ENCODE measurements around the gene B4GAT1.
A peak's percentile ranks its signal among the peaks of the same experiment; 100 is the strongest.

Gene B4GAT1

GRCh38 chr11:66327171-66328030 is 20.0 kb downstream of the B4GAT1 start:
- no peaks in the 10 kb centered on the region for H3K36me3 ChIP-seq (ENCODE audit: control insufficient read depth, insufficient read depth, low read length)
- no CpG with 5 or more reads among the region's 10 CpGs for WGBS (ENCODE audit: extremely low coverage, insufficient coverage, low lambda C conversion rate)
- peak; percentile 67 for DNase-seq
- H3K4me1 ChIP-seq (ENCODE audit: control insufficient read depth, low read depth, low read length), result peaks cover 8% of the 10 kb centered on the region
- H2AK5ac ChIP-seq (ENCODE audit: low read length), result peak overlapping the region; percentile 93
- no peak overlapping the region for H3K23ac ChIP-seq (ENCODE audit: low read length)
- no peak overlapping the region for H4K5ac ChIP-seq (ENCODE audit: low read length)
- H3K56ac ChIP-seq (ENCODE audit: low read length), result peak overlapping the region; percentile 72
- H3K79me1 ChIP-seq (ENCODE audit: low read length), result no peaks in the 10 kb centered on the region
- no peak overlapping the region for H3K27ac ChIP-seq (ENCODE audit: low read depth, low read length)
- H4K8ac ChIP-seq (ENCODE audit: low read depth, low read length), result no peak overlapping the region
- H3K18ac ChIP-seq (ENCODE audit: low read length), result peak overlapping the region; percentile 5
- no peak overlapping the region for H2BK120ac ChIP-seq (ENCODE audit: low read depth, low read length)
- no peak overlapping the region for H3K4me3 ChIP-seq (ENCODE audit: low read length)
- no peaks in the 10 kb centered on the region for H3K79me2 ChIP-seq (ENCODE audit: control insufficient read depth, insufficient read depth, low read length)
- peak overlapping the region; percentile 11 for H3K4ac ChIP-seq (ENCODE audit: low read depth, low read length)
- peak overlapping the region; percentile 6 for H3K9ac ChIP-seq (ENCODE audit: low read length)
- H2BK5ac ChIP-seq (ENCODE audit: low read length), result peak overlapping the region; percentile 45
- no peak overlapping the region for H3K4me2 ChIP-seq (ENCODE audit: low read length)
- no peaks in the 10 kb centered on the region for H3K27me3 ChIP-seq (ENCODE audit: insufficient read depth, low read length, poor library complexity)
- no peak overlapping the region for H2BK15ac ChIP-seq (replicated peaks; ENCODE audit: low read depth)

DNA sequence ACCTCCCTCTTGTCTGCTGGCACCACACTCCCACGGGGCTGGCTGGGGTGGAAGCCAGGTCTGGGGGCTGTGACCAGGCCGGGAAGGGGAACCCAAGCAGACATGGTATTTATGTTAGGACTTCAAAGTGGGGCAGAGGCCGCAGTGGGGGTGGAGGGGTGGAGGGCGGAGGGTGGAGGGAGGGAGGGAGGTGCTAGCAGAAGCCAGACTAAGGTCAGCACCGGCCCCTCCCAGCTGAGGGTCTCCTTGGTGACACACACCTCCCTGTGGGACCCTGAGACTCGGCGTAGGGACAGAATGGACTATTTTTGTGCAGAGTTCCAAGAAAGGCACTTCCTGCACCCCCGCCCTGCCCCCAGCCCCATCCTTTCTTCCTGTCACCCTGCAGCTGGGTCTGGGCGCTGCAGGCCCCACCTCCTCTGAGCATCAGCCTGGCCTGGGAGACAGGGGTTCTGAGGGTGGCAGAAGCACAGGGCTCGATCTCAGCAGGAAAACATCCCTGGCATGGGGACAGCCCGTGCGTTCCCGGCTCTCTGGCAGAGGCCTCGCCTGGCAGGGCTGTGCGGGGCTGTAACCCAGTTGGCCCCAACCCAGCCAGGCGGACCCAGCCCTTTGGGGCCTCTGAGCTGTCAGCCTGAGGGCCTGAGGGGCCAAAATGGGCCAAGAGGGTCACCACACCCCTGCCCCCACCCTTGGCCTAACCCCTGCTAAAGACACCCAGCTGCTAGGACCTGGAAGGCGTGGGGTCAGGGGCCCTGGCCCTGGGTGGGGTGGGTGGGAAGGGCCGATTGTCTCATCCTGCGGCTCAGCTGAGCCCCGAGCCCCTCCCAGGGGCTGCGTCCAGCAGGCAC is 20.9 kb downstream of the B4GAT1 start:
- no peak overlapping the region for H2BK120ac ChIP-seq (ENCODE audit: low read depth, low read length)
- peak overlapping the region; percentile 5 for H3K18ac ChIP-seq (ENCODE audit: low read length)
- no peak overlapping the region for H4K8ac ChIP-seq (ENCODE audit: low read depth, low read length)
- H3K23ac ChIP-seq (ENCODE audit: low read length), result no peak overlapping the region
- no peak overlapping the region for H2AK5ac ChIP-seq (ENCODE audit: low read length)
- H2BK5ac ChIP-seq (ENCODE audit: low read length), result no peak overlapping the region
- H2BK15ac ChIP-seq (replicated peaks; ENCODE audit: low read depth), result no peak overlapping the region
- no CpG with 5 or more reads among the region's 21 CpGs for WGBS (ENCODE audit: extremely low coverage, insufficient coverage, low lambda C conversion rate)
- H3K4me3 ChIP-seq (ENCODE audit: low read length), result no peak overlapping the region
- no peaks in the 10 kb centered on the region for H3K36me3 ChIP-seq (ENCODE audit: control insufficient read depth, insufficient read depth, low read length)
- no peaks in the 10 kb centered on the region for H3K79me2 ChIP-seq (ENCODE audit: control insufficient read depth, insufficient read depth, low read length)
- no peak overlapping the region for H3K4me2 ChIP-seq (ENCODE audit: low read length)
- peak overlapping the region; percentile 11 for H3K4ac ChIP-seq (ENCODE audit: low read depth, low read length)
- H3K4me1 ChIP-seq (ENCODE audit: control insufficient read depth, low read depth, low read length), result peaks cover 8% of the 10 kb centered on the region
- DNase-seq, result no peak
- H3K56ac ChIP-seq (ENCODE audit: low read length), result no peak overlapping the region
- H3K27ac ChIP-seq (ENCODE audit: low read depth, low read length), result no peak overlapping the region
- no peaks in the 10 kb centered on the region for H3K79me1 ChIP-seq (ENCODE audit: low read length)
- no peaks in the 10 kb centered on the region for H3K27me3 ChIP-seq (ENCODE audit: insufficient read depth, low read length, poor library complexity)
- no peak overlapping the region for H3K9ac ChIP-seq (ENCODE audit: low read length)
- no peak overlapping the region for H4K5ac ChIP-seq (ENCODE audit: low read length)

GRCh38 chr11:66325263-66325671 is 22.2 kb downstream of the B4GAT1 start:
- no peak overlapping the region for H2AK5ac ChIP-seq (ENCODE audit: low read length)
- H2BK120ac ChIP-seq (ENCODE audit: low read depth, low read length), result no peak overlapping the region
- no peaks in the 10 kb centered on the region for H3K79me2 ChIP-seq (ENCODE audit: control insufficient read depth, insufficient read depth, low read length)
- no peak for DNase-seq
- no peak overlapping the region for H3K4me2 ChIP-seq (ENCODE audit: low read length)
- no peak overlapping the region for H3K4me3 ChIP-seq (ENCODE audit: low read length)
- peaks cover 8% of the 10 kb centered on the region for H3K4me1 ChIP-seq (ENCODE audit: control insufficient read depth, low read depth, low read length)
- H2BK5ac ChIP-seq (ENCODE audit: low read length), result no peak overlapping the region
- H3K18ac ChIP-seq (ENCODE audit: low read length), result no peak overlapping the region
- no peaks in the 10 kb centered on the region for H3K36me3 ChIP-seq (ENCODE audit: control insufficient read depth, insufficient read depth, low read length)
- no peak overlapping the region for H4K8ac ChIP-seq (ENCODE audit: low read depth, low read length)
- H3K56ac ChIP-seq (ENCODE audit: low read length), result peak overlapping the region; percentile 44
- no peak overlapping the region for H3K23ac ChIP-seq (ENCODE audit: low read length)
- no peaks in the 10 kb centered on the region for H3K27me3 ChIP-seq (ENCODE audit: insufficient read depth, low read length, poor library complexity)
- no peak overlapping the region for H2BK15ac ChIP-seq (replicated peaks; ENCODE audit: low read depth)
- no peak overlapping the region for H3K27ac ChIP-seq (ENCODE audit: low read depth, low read length)
- WGBS (ENCODE audit: extremely low coverage, insufficient coverage, low lambda C conversion rate), result no CpG with 5 or more reads among the region's 8 CpGs
- no peak overlapping the region for H3K9ac ChIP-seq (ENCODE audit: low read length)
- no peak overlapping the region for H4K5ac ChIP-seq (ENCODE audit: low read length)
- no peaks in the 10 kb centered on the region for H3K79me1 ChIP-seq (ENCODE audit: low read length)
- H3K4ac ChIP-seq (ENCODE audit: low read depth, low read length), result no peak overlapping the region

DNA sequence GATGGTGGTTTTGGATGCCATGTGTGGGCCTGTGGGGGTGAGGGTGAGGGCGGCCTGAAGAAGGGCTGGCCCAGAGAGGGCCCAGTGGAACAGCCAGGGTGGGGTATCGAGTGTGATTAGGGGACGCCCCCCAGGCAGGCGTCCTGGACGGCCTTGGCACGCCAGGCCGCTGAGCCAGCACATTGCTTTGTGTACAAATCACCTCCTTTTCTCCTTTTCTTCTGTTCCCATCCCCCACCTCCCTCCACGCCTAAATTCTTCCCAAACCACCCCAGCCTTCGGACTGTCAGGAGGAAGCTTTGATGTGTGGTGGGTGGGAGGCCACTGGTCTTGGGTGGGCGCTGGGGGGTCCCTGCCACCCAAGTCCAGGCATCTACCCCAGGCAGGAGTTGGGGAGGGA is 22.8 kb downstream of the B4GAT1 start:
- Histone ChIP-seq H3K79me1 (ENCODE audit: low read length) (no peaks in the 10 kb centered on the region), H3K4me3 (ENCODE audit: low read length) (no peak overlapping the region), H4K8ac (ENCODE audit: low read depth, low read length) (no peak overlapping the region), H3K9ac (ENCODE audit: low read length) (no peak overlapping the region), H2BK120ac (ENCODE audit: low read depth, low read length) (no peak overlapping the region), H3K27ac (ENCODE audit: low read depth, low read length) (no peak overlapping the region), H3K18ac (ENCODE audit: low read length) (no peak overlapping the region), H2BK5ac (ENCODE audit: low read length) (no peak overlapping the region), H2AK5ac (ENCODE audit: low read length) (no peak overlapping the region), H3K4me1 (ENCODE audit: control insufficient read depth, low read depth, low read length) (peaks cover 8% of the 10 kb centered on the region), H3K23ac (ENCODE audit: low read length) (no peak overlapping the region), H3K27me3 (ENCODE audit: insufficient read depth, low read length, poor library complexity) (no peaks in the 10 kb centered on the region), H4K5ac (ENCODE audit: low read length) (no peak overlapping the region), H2BK15ac (replicated peaks; ENCODE audit: low read depth) (no peak overlapping the region), H3K56ac (ENCODE audit: low read length) (peak overlapping the region; percentile 52), H3K36me3 (ENCODE audit: control insufficient read depth, insufficient read depth, low read length) (no peaks in the 10 kb centered on the region), H3K4me2 (ENCODE audit: low read length) (no peak overlapping the region), H3K79me2 (ENCODE audit: control insufficient read depth, insufficient read depth, low read length) (no peaks in the 10 kb centered on the region), H3K4ac (ENCODE audit: low read depth, low read length) (no peak overlapping the region)
- peak; percentile 53 for DNase-seq
- no CpG with 5 or more reads among the region's 10 CpGs for WGBS (ENCODE audit: extremely low coverage, insufficient coverage, low lambda C conversion rate)

- WGBS (ENCODE audit: extremely low coverage, insufficient coverage, low lambda C conversion rate), result no CpG with 5 or more reads among the region's 1 CpG
- no peaks in the 10 kb centered on the region for H3K79me1 ChIP-seq (ENCODE audit: low read length)
- no peak overlapping the region for H2BK120ac ChIP-seq (ENCODE audit: low read depth, low read length)
- H3K4me2 ChIP-seq (ENCODE audit: low read length), result no peak overlapping the region
- no peak overlapping the region for H3K9ac ChIP-seq (ENCODE audit: low read length)
- no peaks in the 10 kb centered on the region for H3K79me2 ChIP-seq (ENCODE audit: control insufficient read depth, insufficient read depth, low read length)
- H3K56ac ChIP-seq (ENCODE audit: low read length), result no peak overlapping the region
- no peaks in the 10 kb centered on the region for H3K36me3 ChIP-seq (ENCODE audit: control insufficient read depth, insufficient read depth, low read length)
- peaks cover 7% of the 10 kb centered on the region for H3K4me1 ChIP-seq (ENCODE audit: control insufficient read depth, low read depth, low read length)
- H2BK5ac ChIP-seq (ENCODE audit: low read length), result no peak overlapping the region
- H4K8ac ChIP-seq (ENCODE audit: low read depth, low read length), result no peak overlapping the region
- H3K27ac ChIP-seq (ENCODE audit: low read depth, low read length), result no peak overlapping the region
- H3K23ac ChIP-seq (ENCODE audit: low read length), result no peak overlapping the region
- H3K4me3 ChIP-seq (ENCODE audit: low read length), result no peak overlapping the region
- no peaks in the 10 kb centered on the region for H3K27me3 ChIP-seq (ENCODE audit: insufficient read depth, low read length, poor library complexity)
- no peak overlapping the region for H3K4ac ChIP-seq (ENCODE audit: low read depth, low read length)
- no peak overlapping the region for H2BK15ac ChIP-seq (replicated peaks; ENCODE audit: low read depth)
- DNase-seq, result no peak
- no peak overlapping the region for H3K18ac ChIP-seq (ENCODE audit: low read length)
- no peak overlapping the region for H2AK5ac ChIP-seq (ENCODE audit: low read length)
- no peak overlapping the region for H4K5ac ChIP-seq (ENCODE audit: low read length)
These were observed 23.7 kb downstream of the B4GAT1 start for GRCh38 chr11:66323684-66324083.
